Measurements from ENCODE around the gene PSME1. TPM values are rescaled to one million over a fixed set of nuclear protein-coding genes. Genes with fewer than 3 reads are reported as not detected.

Gene PSME1
- total and polyA plus RNA-seq, 2 of the 13 experiments (the other 11 are each of a cell fraction or from before 2014, with no cell fraction given), result 159 to 608 TPM

DNA sequence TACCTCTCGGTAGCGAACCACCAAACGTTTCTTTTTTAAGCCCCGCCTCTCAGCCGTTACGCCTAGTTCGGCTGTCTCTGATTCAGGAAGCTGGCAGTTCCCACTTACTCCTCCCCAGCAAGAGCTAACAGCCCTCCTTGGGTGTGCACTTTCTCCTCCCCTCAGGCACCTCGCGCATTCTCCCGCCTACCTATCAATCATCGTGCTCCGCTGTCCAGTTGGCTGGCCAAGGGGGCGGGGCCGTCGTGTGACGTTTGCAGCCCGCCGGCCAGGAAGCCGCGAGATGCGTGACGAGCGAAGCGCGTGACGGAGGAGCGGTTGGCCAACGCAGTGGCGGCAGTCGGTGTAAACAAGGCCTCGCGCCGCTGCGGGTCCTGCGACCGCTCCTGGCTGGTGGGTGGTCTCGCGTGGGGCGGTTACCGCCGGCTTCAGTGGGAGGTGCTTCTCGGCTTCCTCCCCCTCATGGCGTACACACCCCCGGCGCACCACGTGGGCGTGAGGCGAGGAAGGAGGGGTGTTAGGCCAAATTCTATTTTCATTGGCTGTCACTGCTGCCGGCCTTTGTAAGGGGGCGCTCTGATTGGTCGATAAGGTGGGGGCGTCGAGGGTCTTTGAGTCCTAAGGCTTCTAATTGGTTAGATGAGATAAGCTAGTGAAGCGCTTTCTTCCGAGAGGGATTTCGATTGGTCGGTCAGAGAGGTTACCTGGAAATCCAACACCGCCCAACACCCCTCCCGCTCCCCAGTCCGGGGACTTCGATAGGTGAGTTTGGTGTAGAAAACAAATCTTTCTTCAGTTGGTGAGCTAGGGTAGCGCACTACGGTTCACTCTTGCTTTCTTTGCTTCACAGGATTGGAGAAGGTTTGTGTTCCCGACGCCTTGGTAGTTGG lies 21.2 kb upstream of the PSME1 start, which contains the start of the genes DCAF11 and NRL (continued):
- TF ChIP-seq, protein P1, sequence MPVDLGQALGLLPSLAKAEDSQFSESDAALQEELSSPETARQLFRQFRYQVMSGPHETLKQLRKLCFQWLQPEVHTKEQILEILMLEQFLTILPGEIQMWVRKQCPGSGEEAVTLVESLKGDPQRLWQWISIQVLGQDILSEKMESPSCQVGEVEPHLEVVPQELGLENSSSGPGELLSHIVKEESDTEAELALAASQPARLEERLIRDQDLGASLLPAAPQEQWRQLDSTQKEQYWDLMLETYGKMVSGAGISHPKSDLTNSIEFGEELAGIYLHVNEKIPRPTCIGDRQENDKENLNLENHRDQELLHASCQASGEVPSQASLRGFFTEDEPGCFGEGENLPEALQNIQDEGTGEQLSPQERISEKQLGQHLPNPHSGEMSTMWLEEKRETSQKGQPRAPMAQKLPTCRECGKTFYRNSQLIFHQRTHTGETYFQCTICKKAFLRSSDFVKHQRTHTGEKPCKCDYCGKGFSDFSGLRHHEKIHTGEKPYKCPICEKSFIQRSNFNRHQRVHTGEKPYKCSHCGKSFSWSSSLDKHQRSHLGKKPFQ (CRISPR knock-in tag; IDR thresholded peaks at IDR 0.05; ENCODE audit: insufficient replicate concordance), result peak; percentile 98
- peak; percentile 99 for TF ChIP-seq REPIN1 (CRISPR knock-in tag; IDR thresholded peaks at IDR 0.05; ENCODE audit: borderline replicate concordance, low read depth)
- TF ChIP-seq GABPA (IDR thresholded peaks at IDR 0.05; ENCODE audit: low read depth, low read length), result no peak
- no peak for TF ChIP-seq GABPA (CRISPR knock-in tag; IDR thresholded peaks at IDR 0.05; ENCODE audit: low read depth)
- TF ChIP-seq ZNF160 (CRISPR knock-in tag; IDR thresholded peaks at IDR 0.05), result peak; percentile 95
- peak; percentile 87 for TF ChIP-seq ZNF263 (CRISPR knock-in tag; IDR thresholded peaks at IDR 0.05)
- TF ChIP-seq ZFP36L2 (CRISPR knock-in tag; IDR thresholded peaks at IDR 0.05), result peak; percentile 57; the same call in 1 of the 2 replicates
- TF ChIP-seq HMG20B (CRISPR knock-in tag; conservative IDR thresholded peaks at IDR 0.05), result peak; percentile 75; the same call in 1 of the 2 replicates
- peak; percentile 100 for TF ChIP-seq TOPORS (CRISPR knock-in tag; IDR thresholded peaks at IDR 0.05)
- peak; percentile 33; the same call in 1 of the 2 replicates for TF ChIP-seq MAFF (IDR thresholded peaks at IDR 0.05; ENCODE audit: low read depth, low read length)
- peak; percentile 96; the same call in 1 of the 2 replicates for TF ChIP-seq ZNF337 (CRISPR knock-in tag; IDR thresholded peaks at IDR 0.05; ENCODE audit: borderline replicate concordance, low read depth)
- TF ChIP-seq KAT2B (IDR thresholded peaks at IDR 0.05; ENCODE audit: borderline replicate concordance, low read depth, low read length), result 0 out of 2 replicates have a peak, but pooled peaks have one; percentile 26
- TF ChIP-seq NFE2L2 (IDR thresholded peaks at IDR 0.05; ENCODE audit: low read length), result no peak; the same call in 1 of the 2 replicates
- TF ChIP-seq ZNF431 (CRISPR knock-in tag; IDR thresholded peaks at IDR 0.05; ENCODE audit: borderline replicate concordance, low read depth), result no peak
- no peak for TF ChIP-seq ZNF549 (CRISPR knock-in tag; IDR thresholded peaks at IDR 0.05)
- TF ChIP-seq, protein P2, sequence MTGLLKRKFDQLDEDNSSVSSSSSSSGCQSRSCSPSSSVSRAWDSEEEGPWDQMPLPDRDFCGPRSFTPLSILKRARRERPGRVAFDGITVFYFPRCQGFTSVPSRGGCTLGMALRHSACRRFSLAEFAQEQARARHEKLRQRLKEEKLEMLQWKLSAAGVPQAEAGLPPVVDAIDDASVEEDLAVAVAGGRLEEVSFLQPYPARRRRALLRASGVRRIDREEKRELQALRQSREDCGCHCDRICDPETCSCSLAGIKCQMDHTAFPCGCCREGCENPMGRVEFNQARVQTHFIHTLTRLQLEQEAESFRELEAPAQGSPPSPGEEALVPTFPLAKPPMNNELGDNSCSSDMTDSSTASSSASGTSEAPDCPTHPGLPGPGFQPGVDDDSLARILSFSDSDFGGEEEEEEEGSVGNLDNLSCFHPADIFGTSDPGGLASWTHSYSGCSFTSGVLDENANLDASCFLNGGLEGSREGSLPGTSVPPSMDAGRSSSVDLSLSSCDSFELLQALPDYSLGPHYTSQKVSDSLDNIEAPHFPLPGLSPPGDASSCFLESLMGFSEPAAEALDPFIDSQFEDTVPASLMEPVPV (CRISPR knock-in tag; IDR thresholded peaks at IDR 0.05), result peak; percentile 99
- TF ChIP-seq ZSCAN31 (CRISPR knock-in tag; IDR thresholded peaks at IDR 0.05; ENCODE audit: low read depth), result peak; percentile 96
- peak; percentile 86; the same call in 1 of the 2 replicates for TF ChIP-seq ZNF572 (CRISPR knock-in tag; IDR thresholded peaks at IDR 0.05)
- no peak for TF ChIP-seq CCDC6 (CRISPR knock-in tag; IDR thresholded peaks at IDR 0.05)
- TF ChIP-seq GATA4 (IDR thresholded peaks at IDR 0.05; ENCODE audit: borderline replicate concordance, low read depth), result peak; percentile 96
- TF ChIP-seq RARA (CRISPR knock-in tag; IDR thresholded peaks at IDR 0.05), result peak; percentile 67; the same call in 1 of the 2 replicates
- TF ChIP-seq SIX1 (CRISPR knock-in tag; IDR thresholded peaks at IDR 0.05; ENCODE audit: borderline replicate concordance), result peak; percentile 94
- no peak for TF ChIP-seq GTF2F1 (IDR thresholded peaks at IDR 0.05; ENCODE audit: low read length)
- TF ChIP-seq CEBPG (CRISPR knock-in tag; IDR thresholded peaks at IDR 0.05), result peak; percentile 87
- peak; percentile 57; the same call in 1 of the 2 replicates for TF ChIP-seq ZNF256 (CRISPR knock-in tag; conservative IDR thresholded peaks at IDR 0.05)
- TF ChIP-seq ZNF761 (CRISPR knock-in tag; conservative IDR thresholded peaks at IDR 0.05), result no peak; the same call in 1 of the 2 replicates
- peak; percentile 98; the same call in 1 of the 2 replicates for TF ChIP-seq SMAD1 (CRISPR knock-in tag; IDR thresholded peaks at IDR 0.05; ENCODE audit: borderline replicate concordance, low read depth)

Data from HepG2 (cell line).